Ascending aorta (tissue), 2 donors: Measurements from ENCODE around the gene CCDC14. TPM values are rescaled to one million over a fixed set of nuclear protein-coding genes. Genes with fewer than 3 reads are reported as not detected.

Source experiments
- DNase-seq, 2 donors: peaks; one replicate each; pipeline ENCODE4 v3.0.0-alpha.2; 2019; ENCODE audit warnings: low spot score in 2 of 2
- H3K27ac ChIP-seq, 2 donors: fragments of 200-600 bp; sonication (generic); one replicate each; pipeline ENCODE4 v1.5.1; 2016 to 2017; ENCODE audit warnings: mild to moderate bottlenecking in 1 of 2
- H3K27me3 ChIP-seq: fragments of 200-600 bp; sonication (generic); one replicate; pipeline ENCODE4 v1.5.1; 2017
- H3K36me3 ChIP-seq, 2 donors: fragments of 200-600 bp; sonication (generic); one replicate each; pipeline ENCODE4 v1.5.1; 2016
- H3K4me1 ChIP-seq, 2 donors: fragments of 200-600 bp; sonication (generic); one replicate each; pipeline ENCODE4 v1.5.1; 2016 to 2017; ENCODE audit warnings: mild to moderate bottlenecking in 1 of 2
- H3K4me3 ChIP-seq, 2 donors: fragments of 200-600 bp; sonication (generic); one replicate each; pipeline ENCODE4 v1.5.1; 2016 to 2017; ENCODE audit warnings: mild to moderate bottlenecking in 1 of 2
- H3K9me3 ChIP-seq, 2 donors: fragments of 200-600 bp; sonication (generic); one replicate each; pipeline ENCODE4 v1.5.1; 2016
- intact Hi-C: fragments of 100-400 bp; cut with DNase I; formaldehyde crosslinking; loops from one replicate; pipeline ENCODE4 v1.15.1; 2023
- total RNA-seq: library from RNA; depleted of rRNA; stranded (reverse); fragments of >200 nt; gene quantifications from one replicate; pipeline ENCODE4 v1.1.0, GENCODE V29; 2016
- TF ChIP-seq, protein P1 (sequence below), 3 experiments: fragments of 200-600 bp in 2 of 3; fragments of 450-650 bp in 1 of 3; sonication (generic) in 2 of 3; IDR thresholded peaks; one replicate each; pipeline ENCODE4 v1.5.1; 2016 to 2019; ENCODE audit warnings: antibody characterized with exemption in 3 of 3, mild to moderate bottlenecking in 1 of 3, moderate library complexity in 1 of 3

CCDC14 gene
- total RNA-seq, 1 donor from 2014 or later = 6.5 TPM

DNA sequence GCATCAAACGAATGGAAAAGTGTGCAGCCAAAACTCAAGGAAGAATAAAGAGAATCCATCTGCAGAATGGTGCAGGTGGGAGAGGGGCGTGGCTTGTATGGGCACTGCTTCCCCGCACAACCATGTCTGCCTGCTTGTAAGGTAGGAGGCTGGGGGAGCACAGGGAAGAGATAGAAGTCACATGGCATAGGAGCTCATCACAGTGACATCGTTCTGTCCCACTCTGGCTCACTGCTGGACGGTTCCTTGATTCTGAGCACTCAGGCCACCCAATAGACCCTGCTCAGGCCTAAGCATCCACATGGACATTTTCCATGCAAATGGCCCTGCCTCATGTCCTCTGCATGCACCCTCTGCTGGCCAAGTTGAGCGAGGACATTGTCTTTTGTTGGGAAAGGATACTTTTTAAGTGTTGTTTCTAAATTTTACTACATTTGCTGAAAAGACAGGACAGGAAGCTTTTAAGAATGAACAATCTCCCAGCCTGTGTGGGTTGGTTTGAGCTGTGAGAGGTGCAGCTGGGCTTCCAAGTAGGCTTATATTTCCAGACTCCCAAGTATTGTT is 79.9 kb downstream of the CCDC14 start:
- Histone ChIP-seq H3K9me3 (no peaks in the 10 kb centered on the region), H3K4me3 (peak overlapping the region in 1 of 2 donors; percentile 94), H3K4me1 (peaks cover 0 to 10% of the 10 kb centered on the region in 2 donors), H3K36me3 (no peaks in the 10 kb centered on the region), H3K27ac (peak overlapping the region; percentile 83 to 85), H3K27me3 (no peaks in the 10 kb centered on the region)
- DNase-seq = no peak
- TF ChIP-seq, protein P1, sequence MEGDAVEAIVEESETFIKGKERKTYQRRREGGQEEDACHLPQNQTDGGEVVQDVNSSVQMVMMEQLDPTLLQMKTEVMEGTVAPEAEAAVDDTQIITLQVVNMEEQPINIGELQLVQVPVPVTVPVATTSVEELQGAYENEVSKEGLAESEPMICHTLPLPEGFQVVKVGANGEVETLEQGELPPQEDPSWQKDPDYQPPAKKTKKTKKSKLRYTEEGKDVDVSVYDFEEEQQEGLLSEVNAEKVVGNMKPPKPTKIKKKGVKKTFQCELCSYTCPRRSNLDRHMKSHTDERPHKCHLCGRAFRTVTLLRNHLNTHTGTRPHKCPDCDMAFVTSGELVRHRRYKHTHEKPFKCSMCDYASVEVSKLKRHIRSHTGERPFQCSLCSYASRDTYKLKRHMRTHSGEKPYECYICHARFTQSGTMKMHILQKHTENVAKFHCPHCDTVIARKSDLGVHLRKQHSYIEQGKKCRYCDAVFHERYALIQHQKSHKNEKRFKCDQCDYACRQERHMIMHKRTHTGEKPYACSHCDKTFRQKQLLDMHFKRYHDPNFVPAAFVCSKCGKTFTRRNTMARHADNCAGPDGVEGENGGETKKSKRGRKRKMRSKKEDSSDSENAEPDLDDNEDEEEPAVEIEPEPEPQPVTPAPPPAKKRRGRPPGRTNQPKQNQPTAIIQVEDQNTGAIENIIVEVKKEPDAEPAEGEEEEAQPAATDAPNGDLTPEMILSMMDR (IDR thresholded peaks at IDR 0.05) = peak in 2 of 3 experiments; percentile 43 to 45
- intact Hi-C loops = loop anchor here (5.0 kb wide), 2 partner anchors 64 to 134 kb away; no protein-coding TSS in a partner anchor

DNA sequence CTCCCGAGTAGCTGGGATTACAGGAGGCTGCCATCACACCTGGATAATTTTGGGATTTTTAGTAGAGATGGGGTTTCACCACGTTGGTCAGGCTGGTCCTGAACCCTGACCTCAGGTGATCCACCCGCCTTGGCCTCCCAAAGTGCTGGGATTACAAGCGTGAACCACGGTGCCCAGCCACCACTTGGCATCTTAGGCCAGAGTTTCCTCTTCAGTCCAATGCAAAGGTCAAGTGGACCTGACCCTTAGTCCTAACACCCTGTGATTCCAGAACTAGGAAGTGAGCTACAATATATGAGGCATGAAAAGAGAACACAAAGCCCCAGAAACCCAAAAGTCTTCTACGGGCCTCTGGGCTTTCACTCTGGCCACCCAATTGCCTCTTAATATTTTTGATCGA is 82.2 kb downstream of the CCDC14 start:
- no peaks in the 10 kb centered on the region for H3K27me3 ChIP-seq
- no peaks in the 10 kb centered on the region for H3K9me3 ChIP-seq
- H3K4me1 ChIP-seq = peaks cover 0 to 8% of the 10 kb centered on the region in 2 donors
- no peak for DNase-seq
- H3K27ac ChIP-seq = peak overlapping the region; percentile 45 to 66
- TF ChIP-seq, protein P1 (IDR thresholded peaks at IDR 0.05) = no peak
- intact Hi-C loops = no loop called here
- H3K4me3 ChIP-seq = no peak overlapping the region
- peaks cover 0 to 3% of the 10 kb centered on the region in 2 donors for H3K36me3 ChIP-seq

DNA sequence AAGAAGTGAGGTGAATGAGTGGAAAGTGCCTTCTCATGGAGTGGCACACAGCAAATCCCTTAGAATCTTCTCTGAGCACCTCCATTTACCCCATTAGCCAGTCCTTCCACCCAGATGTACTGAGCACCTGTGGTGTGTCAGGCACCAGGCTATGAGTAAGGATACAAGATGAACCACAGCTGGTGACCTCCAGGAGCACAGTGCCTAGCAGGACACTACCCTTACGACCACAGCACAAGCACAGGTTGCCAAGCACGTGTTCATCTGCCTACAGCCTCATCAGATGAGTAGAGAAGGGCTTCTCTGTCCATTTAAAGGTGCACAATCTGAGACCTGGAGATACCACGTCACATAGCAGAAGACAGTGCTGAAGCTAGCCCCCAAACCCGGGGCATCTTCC is 83.1 kb downstream of the CCDC14 start:
- Histone ChIP-seq H3K4me3 (no peak overlapping the region), H3K27me3 (no peaks in the 10 kb centered on the region), H3K36me3 (peaks cover 0 to 3% of the 10 kb centered on the region in 2 donors), H3K4me1 (peaks cover 0 to 8% of the 10 kb centered on the region in 2 donors), H3K27ac (peak overlapping the region; percentile 45 to 66), H3K9me3 (no peaks in the 10 kb centered on the region)
- no peak for DNase-seq
- intact Hi-C loops = no loop called here
- TF ChIP-seq, protein P1 (IDR thresholded peaks at IDR 0.05) = no peak

DNA sequence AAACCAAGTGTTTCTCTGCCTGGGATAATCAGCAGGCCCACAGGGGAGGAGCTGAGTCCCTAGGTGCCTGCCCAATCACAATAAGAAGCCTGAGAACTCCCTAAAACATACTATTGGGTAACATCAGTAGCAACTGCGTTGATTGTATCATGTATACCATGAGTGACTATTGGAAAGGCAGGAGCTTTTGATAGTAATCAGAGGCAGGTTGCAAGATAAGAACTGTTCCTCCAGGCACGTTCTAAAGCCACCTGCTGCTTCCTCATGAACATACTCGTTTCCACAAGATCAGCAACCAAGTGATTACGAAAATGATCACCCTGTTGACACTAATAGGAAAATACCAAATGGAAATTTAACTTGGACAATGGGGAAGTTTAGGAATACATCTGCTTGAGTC is 83.6 kb downstream of the CCDC14 start:
- peak overlapping the region in 1 of 2 donors; percentile 0 for H3K4me3 ChIP-seq
- no peaks in the 10 kb centered on the region for H3K9me3 ChIP-seq
- peak overlapping the region; percentile 45 to 66 for H3K27ac ChIP-seq
- H3K4me1 ChIP-seq = peaks cover 0 to 8% of the 10 kb centered on the region in 2 donors
- intact Hi-C loops = no loop called here
- peaks cover 0 to 3% of the 10 kb centered on the region in 2 donors for H3K36me3 ChIP-seq
- no peak for DNase-seq
- TF ChIP-seq, protein P1 (IDR thresholded peaks at IDR 0.05) = no peak
- H3K27me3 ChIP-seq = no peaks in the 10 kb centered on the region

DNA sequence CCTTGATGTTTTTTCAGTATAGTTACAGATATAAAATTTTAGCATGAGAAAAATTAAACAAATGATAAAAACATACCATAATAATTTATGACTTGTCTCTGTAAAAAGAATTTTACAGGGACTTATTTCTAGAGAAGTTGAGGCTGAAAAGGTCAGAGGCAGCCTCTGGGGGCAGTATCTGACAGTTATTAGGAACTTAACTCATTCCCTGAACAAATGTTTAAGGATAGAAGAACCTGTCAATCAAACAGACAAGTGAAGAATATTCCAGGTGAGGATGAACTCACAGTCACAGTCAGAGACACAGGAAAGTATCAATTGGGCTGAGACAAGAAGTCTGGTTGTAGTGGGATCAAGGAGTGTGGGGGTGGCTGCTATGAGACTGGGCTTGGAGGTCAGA is 84.2 kb downstream of the CCDC14 start:
- TF ChIP-seq, protein P1 (IDR thresholded peaks at IDR 0.05) = peak in 1 of 3 experiments; percentile 28
- Histone ChIP-seq H3K4me3 (peak overlapping the region in 1 of 2 donors; percentile 0), H3K27ac (peak overlapping the region; percentile 45 to 66), H3K36me3 (peaks cover 0 to 3% of the 10 kb centered on the region in 2 donors), H3K4me1 (peaks cover 0 to 5% of the 10 kb centered on the region in 2 donors), H3K9me3 (no peaks in the 10 kb centered on the region), H3K27me3 (no peaks in the 10 kb centered on the region)
- intact Hi-C loops = no loop called here
- DNase-seq = no peak
